NOMO-1 treated with DMSO at 0.1 percent for 48 hours (cell line): ENCODE data around the gene SH3GL3.

ENCODE experiments used
- DNase-seq: peaks from one replicate; lab custom pipeline; 2025; ENCODE audit not compliant: unreplicated experiment; lab: John Stamatoyannopoulos, UW

SH3GL3 gene, protein sequence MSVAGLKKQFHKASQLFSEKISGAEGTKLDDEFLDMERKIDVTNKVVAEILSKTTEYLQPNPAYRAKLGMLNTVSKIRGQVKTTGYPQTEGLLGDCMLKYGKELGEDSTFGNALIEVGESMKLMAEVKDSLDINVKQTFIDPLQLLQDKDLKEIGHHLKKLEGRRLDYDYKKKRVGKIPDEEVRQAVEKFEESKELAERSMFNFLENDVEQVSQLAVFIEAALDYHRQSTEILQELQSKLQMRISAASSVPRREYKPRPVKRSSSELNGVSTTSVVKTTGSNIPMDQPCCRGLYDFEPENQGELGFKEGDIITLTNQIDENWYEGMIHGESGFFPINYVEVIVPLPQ

DNA sequence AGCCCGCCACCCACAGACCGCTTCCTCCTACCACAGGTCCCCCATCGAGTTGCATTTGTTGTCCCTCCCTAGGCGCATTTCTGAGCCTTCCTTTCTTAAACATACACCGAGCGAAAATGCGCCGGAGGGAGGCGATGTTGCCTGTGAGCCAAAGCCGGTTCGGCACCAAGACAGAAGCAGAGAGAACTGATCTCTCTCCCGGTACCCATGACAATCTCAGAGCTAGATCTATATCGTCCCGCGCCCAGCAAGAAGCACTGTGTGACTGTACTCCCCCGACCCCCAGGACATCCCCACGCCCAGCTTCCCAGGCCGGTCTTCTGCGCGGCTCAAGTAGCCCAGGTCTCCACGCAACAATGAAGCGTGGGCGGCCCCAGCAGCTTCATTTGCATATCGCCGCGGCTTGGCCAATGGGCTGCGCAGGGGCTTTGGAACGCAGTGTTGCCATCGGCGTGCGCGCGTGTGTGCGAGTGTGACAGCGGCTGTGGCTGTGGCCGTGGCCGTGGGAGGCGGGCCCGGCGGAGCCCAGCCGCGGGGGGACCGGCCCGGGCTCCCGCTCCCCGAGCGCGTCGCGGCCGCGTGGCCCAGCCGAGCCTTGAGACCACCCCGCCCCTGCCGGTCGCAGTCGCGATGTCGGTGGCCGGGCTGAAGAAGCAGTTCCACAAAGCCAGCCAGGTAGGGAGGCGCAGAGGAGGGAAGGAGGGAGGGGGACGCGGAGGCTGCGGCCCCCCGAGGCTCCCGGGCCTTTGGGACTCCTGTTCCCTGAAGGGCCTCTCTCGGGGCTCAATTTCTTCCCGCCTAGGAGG lies at the start of gene SH3GL3:
TSS of gene SH3GL3 (plus strand) at position 438 of the 806 bp plus-strand sequence. CDS start at position 631, 193 bp downstream.
- peak; percentile 60 for DNase-seq

DNA sequence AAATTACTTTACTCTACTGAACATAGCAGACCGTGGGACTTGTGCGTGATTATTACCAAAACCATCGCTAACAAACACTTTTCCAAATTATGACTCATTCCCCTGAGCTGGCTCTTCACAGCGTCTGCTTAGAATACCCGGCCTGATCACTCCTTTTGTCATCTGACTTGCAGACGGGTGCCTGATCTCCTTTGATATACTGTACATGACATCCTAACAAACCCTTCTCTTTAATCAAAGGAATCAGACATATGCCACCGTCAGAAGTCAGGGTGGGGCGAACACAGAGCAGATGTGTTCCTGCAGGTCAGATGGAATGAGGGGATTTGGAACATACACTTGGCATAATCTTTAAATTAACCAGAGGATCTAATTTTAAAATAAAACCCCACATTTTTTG lies 48.5 kb upstream of the SH3GL3 start:
- DNase-seq = no peak

DNA sequence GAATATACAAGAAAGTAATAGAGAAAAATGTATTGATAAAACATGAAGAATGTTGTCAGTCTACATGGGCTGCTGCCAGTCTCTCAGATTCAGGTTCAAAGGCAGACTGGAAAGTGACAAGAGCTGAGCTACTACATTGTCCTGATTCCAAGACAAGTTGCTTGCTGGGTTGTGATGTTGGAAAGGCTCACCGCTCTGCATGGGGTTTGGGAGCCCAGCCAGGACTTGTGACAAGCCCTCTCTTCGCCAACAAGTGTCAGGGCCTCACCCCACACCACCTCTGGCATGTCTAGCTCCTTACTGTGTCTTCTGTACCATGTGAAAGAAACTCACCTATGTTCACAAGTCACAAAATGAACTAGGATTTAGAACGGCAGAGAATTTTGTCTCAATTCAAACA lies 43.0 kb upstream of the SH3GL3 start:
- no peak for DNase-seq

DNA sequence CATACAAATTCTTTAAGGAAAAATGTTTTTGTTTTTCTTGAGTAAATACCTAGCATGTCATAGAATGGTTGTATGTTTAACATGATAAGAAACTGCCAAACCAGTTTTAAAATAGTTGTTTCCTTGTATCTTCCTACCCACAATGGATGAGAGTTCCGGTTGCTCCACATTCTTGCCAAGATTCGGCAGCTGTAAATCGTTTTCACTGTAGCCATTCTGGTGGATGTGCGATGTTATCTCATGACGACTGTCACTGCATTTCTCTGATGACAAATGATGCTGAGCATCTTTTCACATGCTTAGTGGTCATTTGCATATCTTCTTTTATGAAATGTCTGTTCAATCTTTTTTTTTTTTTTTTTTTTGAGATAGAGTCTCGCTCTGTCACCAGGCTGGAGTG lies 36.6 kb upstream of the SH3GL3 start:
- DNase-seq = no peak

DNA sequence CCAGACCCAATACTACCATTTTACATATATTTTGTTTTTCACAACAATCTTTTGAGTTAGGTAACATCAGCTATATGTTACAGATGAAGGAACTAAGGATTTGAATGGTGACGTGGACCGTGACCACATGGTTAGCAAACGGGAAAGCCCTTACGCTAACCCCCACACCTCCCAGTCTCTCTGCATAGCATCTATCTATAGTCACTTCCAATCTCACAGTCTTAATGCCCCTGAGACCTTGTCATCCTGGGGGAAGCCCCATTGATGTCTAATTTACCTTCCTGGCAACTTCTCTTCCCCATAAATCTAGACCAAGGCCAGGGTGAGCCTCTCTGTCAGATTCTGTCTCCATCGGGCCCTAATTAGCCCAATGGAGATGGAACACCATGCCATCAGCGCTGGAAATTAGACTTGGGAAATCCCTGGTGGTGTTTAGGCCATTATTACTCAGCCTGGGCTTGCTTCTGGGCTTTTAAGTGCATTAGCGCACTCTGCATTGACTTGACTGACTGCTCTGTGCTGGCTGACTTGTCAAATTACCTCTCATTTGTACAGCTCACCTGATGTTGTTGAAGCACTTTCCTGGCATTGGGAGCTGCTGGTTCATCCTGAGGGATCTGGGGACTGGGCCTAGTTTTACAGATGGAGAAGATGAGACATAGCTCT lies 34.0 kb upstream of the SH3GL3 start:
- DNase-seq = no peak

DNA sequence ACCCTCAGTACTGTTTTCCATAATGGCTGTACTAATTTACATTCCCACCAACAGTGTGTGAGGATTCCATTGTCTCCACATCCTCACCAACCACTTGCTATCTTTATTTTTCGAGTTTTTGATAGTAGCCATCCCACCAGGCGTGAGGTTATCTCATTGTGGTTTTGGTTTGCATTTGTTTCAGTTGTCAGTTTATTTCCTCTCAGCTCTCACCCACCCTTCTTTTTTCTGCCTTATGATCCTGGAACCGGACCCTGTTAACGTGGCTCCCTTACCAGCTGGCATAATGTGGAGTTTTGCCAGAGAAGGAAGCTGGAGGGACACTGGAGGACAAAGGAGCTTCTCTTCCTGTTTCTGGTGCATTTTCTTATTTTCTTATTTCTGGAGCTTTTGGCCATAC lies 25.1 kb upstream of the SH3GL3 start:
- DNase-seq = no peak

DNA sequence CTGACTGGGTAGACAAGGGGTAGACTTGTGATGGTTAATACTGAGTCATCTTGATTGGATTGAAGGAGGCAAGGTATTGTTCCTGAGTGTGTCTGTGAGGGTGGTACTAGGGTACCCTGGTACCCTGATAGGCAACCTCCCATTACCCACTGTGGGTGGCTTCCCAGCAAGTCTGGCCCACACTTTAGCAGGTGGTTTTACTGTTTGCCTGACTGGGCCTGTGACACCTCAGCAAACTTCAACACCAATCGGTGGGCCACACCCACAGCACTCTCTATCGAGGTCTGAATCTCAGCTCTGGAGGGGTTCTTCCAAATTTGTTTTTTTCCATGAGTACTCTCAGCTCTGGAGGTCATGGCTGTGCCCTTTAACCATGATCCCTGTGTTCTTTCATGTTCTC lies 24.6 kb upstream of the SH3GL3 start:
- DNase-seq = no peak

DNA sequence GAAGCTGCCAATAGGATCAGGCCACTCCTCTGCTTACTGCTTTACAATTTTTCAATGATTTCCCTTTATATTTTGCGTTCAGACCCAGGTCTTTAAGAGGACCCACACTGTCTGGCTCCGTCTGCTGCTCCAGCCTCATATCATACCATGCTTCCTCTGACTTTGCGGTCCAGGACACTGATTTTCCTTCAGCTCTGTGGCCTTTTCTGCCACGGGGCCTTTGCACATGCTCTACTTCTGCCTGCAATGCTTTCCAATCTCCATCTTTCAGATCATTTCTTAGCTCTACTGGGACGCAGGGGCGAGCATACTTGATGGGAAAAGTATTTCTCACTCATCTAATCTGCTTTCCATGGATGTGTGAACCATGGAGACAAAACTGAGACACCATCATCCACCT lies 23.0 kb upstream of the SH3GL3 start:
- DNase-seq = no peak

DNA sequence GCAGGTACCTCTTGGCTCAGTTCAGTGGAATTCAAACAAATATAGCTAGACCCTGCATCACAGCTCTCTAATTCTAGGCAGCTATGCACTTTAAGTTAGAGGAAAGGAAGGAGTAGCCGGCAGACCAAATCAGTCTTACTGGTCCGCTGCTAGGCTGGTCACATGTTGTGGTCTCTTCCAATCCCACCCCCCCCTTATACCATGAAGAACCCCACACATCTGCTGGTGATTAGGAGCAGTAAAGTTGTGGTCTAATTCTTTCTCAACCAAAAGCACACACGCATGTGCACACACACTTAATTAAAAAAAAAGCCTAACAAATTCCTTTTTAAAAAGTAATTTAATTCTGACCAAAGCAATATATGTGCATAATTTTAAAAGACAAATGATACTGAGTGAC lies 16.7 kb upstream of the SH3GL3 start:
- no peak for DNase-seq

DNA sequence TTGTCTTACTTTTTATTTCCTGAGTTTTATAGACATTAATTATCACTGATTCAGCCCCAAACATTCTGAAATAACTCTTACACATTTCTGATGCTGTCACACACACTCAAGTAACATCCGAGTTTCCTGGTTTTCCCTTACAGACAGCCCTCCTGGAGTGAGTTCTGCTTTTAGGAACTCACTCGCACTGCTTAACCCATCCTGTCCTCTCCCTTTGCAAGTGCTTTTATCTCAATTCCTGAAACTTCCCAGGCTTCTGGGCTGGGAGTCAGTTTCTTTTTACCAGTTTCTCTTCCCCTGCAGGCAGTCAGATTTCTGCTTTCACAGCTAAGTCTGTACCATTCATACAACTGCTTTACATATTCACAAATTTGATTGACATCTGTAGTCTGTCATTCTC lies 15.6 kb upstream of the SH3GL3 start:
- DNase-seq = no peak

DNA sequence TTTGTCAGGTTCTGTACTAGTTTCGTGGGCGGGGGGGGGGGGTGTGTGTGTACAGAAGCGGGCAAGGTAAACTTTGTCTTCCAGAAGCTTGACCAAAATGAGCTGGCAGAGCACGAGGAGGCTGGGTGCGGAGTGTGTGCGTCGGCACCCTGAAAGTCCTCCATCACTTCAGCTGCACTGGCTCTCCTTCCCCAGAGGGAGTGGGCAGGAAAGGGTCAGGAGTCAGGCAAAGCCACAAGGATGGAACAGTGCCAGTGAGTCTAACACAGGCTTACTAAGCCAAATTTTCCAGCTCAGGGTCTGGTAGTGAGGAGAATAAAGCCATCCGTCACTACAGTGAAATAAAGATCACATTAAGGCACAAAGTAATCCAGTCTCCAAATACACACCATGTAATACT lies 11.9 kb upstream of the SH3GL3 start:
- no peak for DNase-seq

DNA sequence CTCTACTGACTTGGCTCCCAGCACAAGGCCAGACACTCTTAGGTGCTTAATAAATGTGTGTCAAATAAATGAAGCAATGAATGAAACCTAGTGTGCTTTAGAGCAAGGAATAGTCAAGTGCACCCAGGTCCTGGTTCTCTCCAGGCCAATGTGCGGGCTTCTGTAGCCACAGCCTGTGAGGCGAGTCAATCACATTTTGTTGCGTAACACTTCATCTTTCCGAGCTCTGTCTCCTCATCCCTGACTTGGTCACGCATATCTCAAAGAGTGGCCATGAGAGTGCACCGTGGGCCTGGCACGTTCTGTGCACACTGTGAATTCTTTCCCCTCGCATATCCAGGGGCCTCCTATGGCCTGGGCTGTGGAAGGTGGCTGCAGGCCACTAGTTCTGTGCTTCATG lies 11.4 kb upstream of the SH3GL3 start:
- DNase-seq = no peak

DNA sequence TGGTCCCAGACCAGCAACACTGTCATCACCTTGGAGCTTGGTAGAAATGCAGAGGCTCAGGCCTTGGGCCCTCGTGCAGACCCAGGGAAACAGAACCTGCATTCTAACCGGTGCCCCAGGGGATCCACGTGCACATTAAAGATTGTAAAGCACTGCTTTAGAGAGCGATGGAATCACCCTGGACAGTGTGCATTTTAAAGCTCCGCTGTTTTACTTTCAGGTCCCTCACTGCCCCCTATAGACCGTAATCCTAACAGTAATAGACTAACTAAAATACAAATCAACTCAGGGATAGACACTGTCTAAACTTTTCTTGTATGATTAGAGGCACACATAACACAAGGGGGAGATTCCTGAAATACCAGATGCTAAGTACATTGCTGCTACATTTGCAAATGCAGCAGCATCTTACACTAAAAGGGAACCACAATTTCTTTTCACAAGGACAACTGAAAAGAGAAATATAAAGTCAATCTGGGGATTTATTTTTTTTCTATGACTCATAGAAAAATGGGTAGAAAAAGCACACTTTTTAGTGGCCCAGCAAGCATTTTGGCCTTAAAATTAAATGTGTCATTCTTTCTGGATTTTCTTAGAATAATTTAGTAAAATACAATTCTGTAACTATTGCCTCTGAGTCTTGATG lies 10.5 kb upstream of the SH3GL3 start:
- DNase-seq = peak; percentile 31

DNA sequence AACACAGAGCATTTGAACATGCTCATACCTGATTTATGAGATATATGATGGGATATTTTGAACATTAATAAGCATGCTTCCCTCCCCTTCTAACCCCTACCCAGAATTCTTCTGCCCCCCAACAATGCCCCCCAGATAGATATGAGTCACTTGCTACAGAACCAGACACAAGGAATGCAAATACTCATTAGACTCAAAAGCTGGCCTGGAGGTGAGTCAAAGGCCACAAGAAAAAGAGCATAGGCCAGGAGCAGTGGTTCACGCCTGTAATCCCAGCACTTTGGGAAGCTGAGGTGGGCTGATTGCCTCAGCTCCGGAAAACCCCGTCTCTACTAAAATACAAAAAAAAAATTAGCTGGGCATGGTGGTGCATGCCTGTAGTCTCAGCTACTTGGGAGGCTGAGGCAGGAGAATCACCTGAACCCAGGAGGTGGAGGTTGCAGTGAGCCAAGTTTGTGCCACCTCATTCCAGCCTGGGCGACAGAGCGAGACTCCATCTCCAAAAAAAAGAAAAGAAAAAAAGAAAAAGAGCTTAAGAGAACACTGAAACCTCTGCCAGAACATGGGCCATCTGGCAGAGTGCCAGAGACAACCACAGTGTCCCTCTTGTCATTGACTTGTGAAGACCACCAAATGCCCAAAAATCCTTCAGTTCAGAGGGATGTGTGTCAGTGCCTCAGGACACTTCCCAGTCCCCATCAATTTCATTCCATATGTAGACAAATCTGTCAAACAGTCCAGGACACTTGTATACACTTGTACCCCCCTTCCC lies 3.9 kb upstream of the SH3GL3 start:
- no peak for DNase-seq

DNA sequence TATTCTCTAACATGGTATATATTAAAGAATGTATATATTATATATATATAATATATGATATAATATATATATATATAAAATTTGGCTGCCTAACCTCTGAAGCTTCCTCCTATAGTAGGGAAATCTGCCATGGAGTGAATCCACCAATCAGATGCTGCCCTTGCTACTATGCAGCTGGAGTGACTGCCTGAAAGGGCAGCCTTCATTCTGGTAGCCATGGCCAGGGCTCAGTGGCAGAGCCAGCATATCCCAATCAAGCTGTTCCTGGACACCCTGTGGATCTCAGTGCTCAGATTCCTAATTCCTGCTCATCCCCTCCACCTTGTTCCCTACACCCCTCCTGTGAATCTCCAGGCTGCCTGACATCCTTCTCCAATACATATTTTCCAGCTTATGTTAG lies 2.2 kb upstream of the SH3GL3 start:
- no peak for DNase-seq

DNA sequence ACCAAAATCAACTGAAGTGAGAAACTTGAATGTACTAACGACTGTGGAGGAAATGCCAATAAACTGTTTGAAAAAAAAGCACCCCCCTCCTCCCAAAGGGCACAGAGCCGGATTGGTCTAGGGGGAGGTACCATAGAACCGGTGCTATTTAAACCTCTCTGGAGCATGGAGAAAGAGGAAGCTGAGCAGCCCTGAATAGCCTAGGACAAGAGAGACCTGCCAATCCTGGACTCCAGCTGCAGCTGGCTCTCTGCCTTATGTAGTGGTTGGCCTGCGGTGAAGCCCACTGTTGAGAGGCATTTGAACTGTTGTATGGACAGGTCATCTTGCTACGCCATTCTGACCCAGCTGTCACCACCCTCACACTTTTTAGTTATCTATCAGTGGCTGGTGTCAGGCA lies 1.5 kb upstream of the SH3GL3 start:
- peak; percentile 22 for DNase-seq

DNA sequence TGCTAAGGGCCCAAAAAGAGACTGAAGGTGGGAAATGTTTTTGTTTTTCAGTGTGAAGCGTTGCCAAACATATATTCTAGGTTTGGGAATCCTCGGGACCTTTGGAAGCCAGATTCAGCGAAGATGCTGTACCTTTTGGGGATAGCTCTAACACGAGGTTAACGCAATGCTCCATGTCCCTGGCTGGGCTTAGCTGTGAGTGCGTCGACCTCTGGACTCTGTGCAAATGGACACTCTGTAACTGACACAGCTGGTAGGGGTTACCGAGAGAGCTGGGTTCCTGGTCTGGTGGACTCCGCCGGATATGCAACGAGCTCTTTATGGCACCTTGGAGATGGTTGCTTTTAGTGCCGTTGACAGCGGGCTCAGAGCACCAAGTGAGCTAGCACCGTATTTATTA lies 724 bp upstream of the SH3GL3 start:
- DNase-seq = no peak

DNA sequence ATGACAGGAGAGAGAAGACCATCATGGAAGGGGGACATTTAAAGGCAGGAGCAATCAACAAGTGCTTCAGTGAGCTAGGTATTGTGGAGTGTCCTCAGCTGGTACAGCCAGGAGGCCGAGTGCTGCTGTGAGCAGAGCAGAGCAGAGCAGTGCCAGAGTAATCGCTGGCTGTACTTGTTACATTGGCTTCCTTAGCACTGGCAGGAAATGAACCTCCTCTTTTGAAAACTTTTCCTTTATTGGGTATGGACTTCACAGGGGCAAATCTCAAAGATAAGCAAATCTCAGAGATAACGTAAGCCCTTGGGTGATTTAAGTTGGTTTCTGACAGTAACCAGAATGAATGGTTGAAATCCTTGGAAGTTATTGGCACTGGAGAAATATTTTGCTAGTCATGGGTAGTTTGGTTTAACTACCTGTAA lies 2.1 kb downstream of the SH3GL3 start:
- no peak for DNase-seq

DNA sequence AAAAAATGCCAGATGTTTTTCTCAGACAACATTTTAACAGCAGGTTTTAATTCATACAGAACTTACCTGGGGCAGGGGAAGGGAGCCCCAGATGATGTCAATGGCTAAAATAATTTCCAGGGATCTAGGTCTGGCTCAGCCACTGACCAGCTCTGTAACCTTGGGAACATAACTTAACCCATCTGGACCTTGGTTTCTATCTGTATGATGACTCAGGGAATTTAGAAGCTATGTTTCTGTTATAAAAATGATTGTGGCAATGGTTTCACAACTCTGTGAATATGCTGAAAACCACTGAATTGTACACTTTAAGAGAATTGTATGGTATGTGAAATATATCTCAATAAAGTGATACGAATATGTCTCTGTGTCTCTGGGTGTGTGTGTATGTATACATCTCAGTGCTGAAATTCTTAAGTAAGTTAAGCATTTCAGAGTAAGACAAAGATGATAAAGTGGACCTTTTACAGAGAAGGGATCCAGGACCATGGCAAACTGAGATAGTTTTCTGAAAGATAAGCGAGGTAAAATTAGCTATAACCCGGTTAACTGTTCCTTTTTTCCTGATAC lies 2.9 kb downstream of the SH3GL3 start:
- no peak for DNase-seq

DNA sequence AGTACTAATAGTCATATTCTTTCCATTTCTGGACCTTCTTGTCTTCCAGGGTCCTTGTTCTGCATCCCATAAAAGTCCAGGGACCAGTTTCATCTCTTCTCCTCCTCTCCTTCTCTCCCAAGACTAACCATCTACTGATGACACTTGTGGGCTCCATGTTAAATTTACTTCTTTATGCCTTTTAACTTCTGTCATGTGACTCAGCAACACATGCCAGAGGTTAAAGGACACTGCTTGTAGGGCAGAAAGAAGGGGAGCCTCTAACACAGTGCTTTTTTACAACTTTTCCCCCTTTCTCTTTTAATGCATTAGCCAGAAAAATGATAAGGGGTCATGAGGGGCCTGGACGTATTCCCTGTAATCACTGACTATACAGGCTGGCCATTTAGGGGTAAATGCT lies 10.0 kb downstream of the SH3GL3 start:
- DNase-seq = no peak
